ENCODE results near the gene LNX1.

GRCh38 chr4:53444954-53445353, 146.3 kb downstream of the LNX1 start:
- TF ChIP-seq FOXJ2 (tag; IDR thresholded peaks at IDR 0.05) (no peak), NBN (IDR thresholded peaks at IDR 0.05; ENCODE audit: low read depth) (no peak), BACH1 (tag; IDR thresholded peaks at IDR 0.05) (no peak), CTCF (IDR thresholded peaks at IDR 0.05 in 2 of 3, conservative IDR thresholded peaks at IDR 0.05 in 1 of 3; ENCODE audit: insufficient read depth in 2 of 3, low read depth in 1 of 3, low read length in 3 of 3) (no peak), ZNF24 (IDR thresholded peaks at IDR 0.05) (no peak), PHF8 (IDR thresholded peaks at IDR 0.05; ENCODE audit: borderline replicate concordance, low read length) (no peak), FOXO4 (CRISPR knock-in tag; IDR thresholded peaks at IDR 0.05) (no peak), MAZ (CRISPR knock-in tag; conservative IDR thresholded peaks at IDR 0.05 in 1 of 2, IDR thresholded peaks at IDR 0.05 in 1 of 2) (no peak), HCFC1 (IDR thresholded peaks at IDR 0.05; ENCODE audit: low read depth, low read length) (no peak)
